ENCODE data around the gene OSBPL6.

Gene OSBPL6

DNA sequence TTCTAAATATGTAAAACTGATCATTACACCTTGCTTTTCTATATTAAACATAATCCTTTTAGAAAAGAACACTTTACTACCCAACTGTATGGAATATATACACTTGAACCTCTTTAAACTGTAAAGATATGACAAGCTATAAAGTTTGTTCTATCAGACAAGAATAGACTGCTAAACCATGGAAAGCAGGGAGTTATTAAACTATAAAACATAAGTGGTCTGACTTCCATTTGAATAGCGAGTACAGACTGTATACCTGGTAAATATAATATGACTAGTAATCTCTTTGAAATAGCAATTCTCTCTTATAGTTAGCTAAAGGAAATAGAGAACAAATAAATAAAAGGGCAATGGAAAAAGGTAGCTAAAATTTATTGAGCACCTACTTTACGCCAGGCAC lies 131.0 kb downstream of the OSBPL6 start:
- TF ChIP-seq, protein P1, sequence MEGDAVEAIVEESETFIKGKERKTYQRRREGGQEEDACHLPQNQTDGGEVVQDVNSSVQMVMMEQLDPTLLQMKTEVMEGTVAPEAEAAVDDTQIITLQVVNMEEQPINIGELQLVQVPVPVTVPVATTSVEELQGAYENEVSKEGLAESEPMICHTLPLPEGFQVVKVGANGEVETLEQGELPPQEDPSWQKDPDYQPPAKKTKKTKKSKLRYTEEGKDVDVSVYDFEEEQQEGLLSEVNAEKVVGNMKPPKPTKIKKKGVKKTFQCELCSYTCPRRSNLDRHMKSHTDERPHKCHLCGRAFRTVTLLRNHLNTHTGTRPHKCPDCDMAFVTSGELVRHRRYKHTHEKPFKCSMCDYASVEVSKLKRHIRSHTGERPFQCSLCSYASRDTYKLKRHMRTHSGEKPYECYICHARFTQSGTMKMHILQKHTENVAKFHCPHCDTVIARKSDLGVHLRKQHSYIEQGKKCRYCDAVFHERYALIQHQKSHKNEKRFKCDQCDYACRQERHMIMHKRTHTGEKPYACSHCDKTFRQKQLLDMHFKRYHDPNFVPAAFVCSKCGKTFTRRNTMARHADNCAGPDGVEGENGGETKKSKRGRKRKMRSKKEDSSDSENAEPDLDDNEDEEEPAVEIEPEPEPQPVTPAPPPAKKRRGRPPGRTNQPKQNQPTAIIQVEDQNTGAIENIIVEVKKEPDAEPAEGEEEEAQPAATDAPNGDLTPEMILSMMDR (IDR thresholded peaks at IDR 0.05; ENCODE audit: insufficient read depth, low read length, poor library complexity, severe bottlenecking): no peak
- no peaks in the 10 kb centered on the region for H3K27me3 ChIP-seq (replicated peaks; ENCODE audit: control insufficient read depth, insufficient read depth, low read length)
- no peak overlapping the region for H3K4me3 ChIP-seq (replicated peaks; ENCODE audit: low read depth, low read length)
- no peaks in the 10 kb centered on the region for H3K36me3 ChIP-seq (ENCODE audit: control insufficient read depth, insufficient read depth, low read length)
- no peak for DNase-seq (ENCODE audit: extremely low read depth, insufficient read length)

DNA sequence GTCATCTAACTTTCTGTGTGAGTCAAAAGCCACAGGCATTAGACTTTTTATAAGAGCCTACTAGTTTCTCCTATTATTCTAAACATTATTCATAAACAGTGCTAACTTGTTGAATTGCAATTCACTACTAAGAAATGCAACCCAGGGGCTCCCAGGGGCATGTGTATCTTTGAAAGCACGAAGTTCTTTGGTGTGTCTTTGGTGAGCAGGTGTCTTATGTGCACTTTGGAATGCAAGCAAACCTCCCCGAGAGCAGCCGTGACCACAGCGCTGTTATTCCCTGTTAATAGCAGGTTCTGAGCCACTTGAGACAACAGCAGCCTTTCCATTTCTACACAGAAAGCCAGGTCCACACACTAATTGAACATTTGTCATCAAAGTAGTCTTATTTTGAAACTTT lies 133.2 kb downstream of the OSBPL6 start:
- Histone ChIP-seq H3K36me3 (ENCODE audit: control insufficient read depth, insufficient read depth, low read length) (no peaks in the 10 kb centered on the region), H3K27me3 (replicated peaks; ENCODE audit: control insufficient read depth, insufficient read depth, low read length) (no peaks in the 10 kb centered on the region), H3K4me3 (replicated peaks; ENCODE audit: low read depth, low read length) (no peak overlapping the region)
- no peak for DNase-seq (ENCODE audit: extremely low read depth, insufficient read length)
- TF ChIP-seq, protein P1 (IDR thresholded peaks at IDR 0.05; ENCODE audit: insufficient read depth, low read length, poor library complexity, severe bottlenecking): no peak

DNA sequence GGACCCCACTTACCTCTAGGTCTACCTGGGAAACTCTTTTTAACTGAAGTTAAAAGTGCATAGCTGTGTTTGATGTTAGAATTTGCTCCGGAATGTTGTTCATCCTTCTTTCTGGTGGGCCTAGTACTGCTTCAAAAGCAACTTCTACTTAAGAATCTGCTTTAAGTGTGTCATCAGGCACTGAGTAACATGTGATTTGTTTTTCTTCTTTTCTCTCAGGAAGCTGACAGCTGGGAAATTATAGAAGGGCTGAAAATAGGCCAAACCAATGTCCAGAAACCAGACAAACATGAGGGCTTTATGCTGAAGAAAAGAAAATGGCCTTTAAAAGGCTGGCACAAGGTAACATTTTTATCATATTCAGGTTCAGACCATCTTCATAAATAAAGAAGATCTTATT lies 133.7 kb downstream of the OSBPL6 start:
- TF ChIP-seq, protein P1 (IDR thresholded peaks at IDR 0.05; ENCODE audit: insufficient read depth, low read length, poor library complexity, severe bottlenecking): no peak
- H3K36me3 ChIP-seq (ENCODE audit: control insufficient read depth, insufficient read depth, low read length): no peaks in the 10 kb centered on the region
- DNase-seq (ENCODE audit: extremely low read depth, insufficient read length): no peak
- H3K27me3 ChIP-seq (replicated peaks; ENCODE audit: control insufficient read depth, insufficient read depth, low read length): no peaks in the 10 kb centered on the region
- no peak overlapping the region for H3K4me3 ChIP-seq (replicated peaks; ENCODE audit: low read depth, low read length)

DNA sequence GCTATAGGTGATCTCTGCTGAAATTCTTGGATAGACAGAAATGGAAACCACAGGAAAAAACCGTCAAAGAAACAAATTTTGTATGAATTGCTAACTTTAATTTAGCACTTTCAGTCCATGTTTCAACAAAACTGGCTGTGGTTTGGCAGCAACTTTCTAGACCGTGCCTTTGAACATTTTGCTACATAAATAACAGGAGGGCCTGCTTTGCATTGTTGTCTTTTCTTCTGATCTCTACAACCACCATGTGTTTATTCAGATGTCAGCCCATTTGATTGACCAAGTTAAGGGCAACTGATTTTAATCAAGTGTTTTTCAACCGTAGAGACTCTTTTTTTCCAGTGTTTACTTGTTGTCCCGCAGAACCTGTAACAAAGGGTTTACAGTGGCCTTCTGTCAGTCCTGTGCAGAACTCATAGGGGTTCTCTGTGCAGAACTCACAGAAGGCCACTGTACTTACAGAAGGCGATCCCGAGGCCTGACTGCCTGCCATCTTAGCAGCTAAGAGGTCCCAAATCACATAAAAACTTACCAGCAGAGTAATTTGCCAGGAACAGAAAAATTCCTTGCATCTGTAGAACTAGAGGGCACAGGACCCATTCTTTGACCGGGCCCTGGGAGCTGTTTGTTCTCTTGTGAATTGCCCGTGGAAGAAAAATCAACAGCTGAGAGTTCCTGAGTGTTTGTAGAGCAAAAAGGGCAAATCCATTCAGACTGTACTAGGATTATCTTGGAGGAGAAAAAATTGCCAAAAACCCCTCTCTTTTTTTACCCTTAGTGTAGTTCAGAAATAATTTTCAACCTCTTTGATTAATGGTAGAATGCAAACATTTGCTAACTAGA lies 136.1 kb downstream of the OSBPL6 start:
- Histone ChIP-seq H3K27me3 (replicated peaks; ENCODE audit: control insufficient read depth, insufficient read depth, low read length) (no peaks in the 10 kb centered on the region), H3K36me3 (ENCODE audit: control insufficient read depth, insufficient read depth, low read length) (no peaks in the 10 kb centered on the region), H3K4me3 (replicated peaks; ENCODE audit: low read depth, low read length) (no peak overlapping the region)
- TF ChIP-seq, protein P1 (IDR thresholded peaks at IDR 0.05; ENCODE audit: insufficient read depth, low read length, poor library complexity, severe bottlenecking): no peak
- no peak for DNase-seq (ENCODE audit: extremely low read depth, insufficient read length)

DNA sequence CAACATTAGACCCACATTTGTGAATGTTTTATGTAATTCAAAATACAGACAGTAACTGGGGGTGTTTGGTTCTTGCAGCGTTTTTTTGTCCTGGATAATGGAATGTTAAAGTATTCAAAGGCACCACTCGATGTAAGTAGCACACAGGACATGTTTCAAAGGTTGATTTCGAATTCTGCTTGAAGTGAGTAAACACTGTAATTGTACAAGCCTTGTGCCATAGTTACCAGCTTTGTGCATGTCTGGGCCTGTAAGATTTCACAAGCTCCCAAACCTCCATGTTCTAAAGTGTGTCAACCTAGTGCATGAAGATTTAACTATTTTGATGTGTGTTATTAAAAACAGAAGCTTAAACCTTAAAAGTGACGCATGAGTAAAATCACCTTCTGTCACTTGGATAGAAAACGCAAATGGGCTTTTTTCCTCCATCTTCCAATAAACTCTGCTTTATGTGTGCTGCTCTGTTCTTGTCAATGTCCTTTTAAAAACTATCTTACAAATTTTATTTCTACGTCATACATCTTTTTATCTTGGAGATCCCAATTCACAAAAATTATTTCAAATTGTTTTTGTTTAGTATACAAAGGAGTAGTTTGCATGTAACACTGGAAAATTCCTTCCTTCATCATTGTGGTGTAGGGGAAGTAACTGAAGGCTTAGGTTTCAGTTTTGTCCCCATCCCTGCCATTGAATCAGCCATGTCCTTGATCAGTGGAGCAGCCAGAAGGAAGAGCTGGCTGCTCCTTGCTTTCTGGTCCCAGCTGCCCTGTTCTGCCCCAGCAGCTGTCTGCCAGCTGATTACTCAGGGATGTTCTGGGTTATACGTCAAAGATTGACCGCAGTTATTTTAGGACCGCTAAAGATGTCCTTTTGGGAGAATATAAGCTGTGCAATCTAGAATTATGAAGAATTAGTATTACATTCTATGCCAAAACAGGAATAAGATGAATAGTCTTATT lies 137.4 kb downstream of the OSBPL6 start:
- no peaks in the 10 kb centered on the region for H3K27me3 ChIP-seq (replicated peaks; ENCODE audit: control insufficient read depth, insufficient read depth, low read length)
- no peak for DNase-seq (ENCODE audit: extremely low read depth, insufficient read length)
- H3K36me3 ChIP-seq (ENCODE audit: control insufficient read depth, insufficient read depth, low read length): no peaks in the 10 kb centered on the region
- H3K4me3 ChIP-seq (replicated peaks; ENCODE audit: low read depth, low read length): no peak overlapping the region
- TF ChIP-seq, protein P1 (IDR thresholded peaks at IDR 0.05; ENCODE audit: insufficient read depth, low read length, poor library complexity, severe bottlenecking): no peak

All from GM06990 (cell line).